GM19468 (cell line): ENCODE results near the gene MAGI2.

Experiments
- ATAC-seq: cut with Tn5 transposase; IDR thresholded peaks from one replicate; pipeline ENCODE4 v1.9.1; 2021; ENCODE audit warnings: mild to moderate bottlenecking, moderate library complexity, moderate number of reproducible peaks; ENCODE audit not compliant: unreplicated experiment; ENCODE audit errors: extremely low read depth

MAGI2 gene

DNA sequence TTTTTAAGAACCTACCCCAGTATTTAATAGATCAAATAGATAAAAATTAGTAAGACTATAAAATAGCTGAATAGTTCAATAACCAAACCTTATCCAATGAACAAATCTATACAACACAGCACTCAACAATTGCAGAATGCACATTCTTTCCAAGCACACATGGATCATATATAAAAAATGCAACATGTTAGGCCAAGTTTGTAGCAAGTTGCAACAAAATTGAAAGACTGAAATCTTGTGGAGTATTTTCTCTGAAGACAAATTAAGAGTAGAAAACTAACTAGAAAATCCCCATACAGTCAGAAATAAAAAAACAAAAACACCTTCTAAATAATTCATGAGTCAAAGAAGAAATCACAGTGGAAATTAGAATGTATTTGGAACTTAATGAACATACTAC lies 1337.6 kb downstream of the MAGI2 start:
- ATAC-seq: no peak

DNA sequence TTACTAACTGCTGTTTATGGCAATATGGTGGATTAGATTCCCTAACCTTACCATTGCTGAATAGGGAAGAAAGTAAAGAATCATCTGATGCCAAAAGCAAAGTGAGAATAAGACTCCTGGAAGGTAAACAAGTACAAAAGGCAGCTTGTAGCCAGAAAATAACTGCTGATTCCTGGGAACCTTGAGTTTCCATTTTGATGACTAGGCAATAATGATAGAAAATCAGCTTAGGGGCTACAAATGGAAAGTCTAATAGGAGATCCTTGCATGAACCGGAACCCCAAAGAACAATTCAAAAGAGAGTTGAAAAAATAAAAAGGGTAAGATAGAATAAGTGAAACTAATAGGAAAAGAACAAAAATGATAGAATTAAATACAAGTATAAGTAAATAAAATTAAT lies 1338.5 kb downstream of the MAGI2 start:
- no peak for ATAC-seq

DNA sequence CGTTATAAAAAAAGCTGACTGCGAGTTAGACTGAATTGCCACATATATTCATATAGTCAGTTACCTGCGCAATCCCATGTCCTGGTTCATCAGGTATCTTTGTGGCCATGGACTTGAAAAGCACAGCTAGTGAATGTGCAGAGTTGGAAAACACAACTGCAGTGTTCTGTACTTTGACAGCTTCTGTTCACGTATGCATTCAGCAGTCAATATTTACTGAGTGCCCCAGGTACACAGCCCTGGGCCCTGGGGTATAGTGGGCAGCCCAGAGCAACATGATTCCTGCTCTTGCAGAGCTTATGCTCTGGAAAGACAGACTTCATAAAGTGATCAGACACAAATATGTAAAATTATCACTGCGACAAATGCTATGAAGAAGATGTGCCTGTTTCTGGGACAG lies 1341.0 kb downstream of the MAGI2 start:
- ATAC-seq: no peak

DNA sequence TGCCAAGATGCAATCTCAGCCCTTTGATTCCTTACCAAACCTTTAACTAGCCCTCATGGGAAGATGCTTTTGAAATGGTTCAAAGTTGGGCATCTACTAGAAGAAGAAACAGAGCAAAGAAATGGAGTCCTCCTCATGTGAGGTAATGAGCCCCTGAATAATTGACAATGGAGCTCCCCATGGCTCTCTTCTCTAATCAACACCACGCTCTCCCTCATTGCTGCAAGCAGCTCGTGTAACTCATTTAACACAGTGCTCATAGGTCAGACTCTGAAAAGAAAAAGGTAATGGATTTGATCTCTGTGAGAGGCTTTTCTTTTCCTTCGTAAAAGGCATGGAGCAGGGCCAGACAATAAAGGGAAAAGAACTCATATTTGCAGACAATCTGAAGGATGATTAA lies 1342.1 kb downstream of the MAGI2 start:
- no peak for ATAC-seq

DNA sequence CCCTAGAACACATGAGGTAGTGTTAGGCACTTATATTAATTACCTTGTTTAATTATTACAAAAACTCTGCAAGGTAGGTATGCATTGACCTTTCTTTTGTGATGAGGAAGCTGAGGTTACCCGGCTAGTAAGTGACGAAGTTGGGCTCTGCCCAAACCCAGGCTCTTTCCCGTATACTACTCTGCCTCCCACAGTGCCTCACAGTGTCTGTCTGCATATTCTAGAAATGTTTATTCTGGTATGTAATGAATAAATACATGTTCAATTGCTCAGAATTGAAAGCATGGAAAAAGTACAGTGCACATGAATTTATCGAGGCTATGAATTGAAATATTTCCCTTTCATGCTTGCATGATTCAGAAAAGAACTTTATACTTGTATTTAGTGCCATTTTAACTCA lies 1350.0 kb downstream of the MAGI2 start:
- no peak for ATAC-seq

DNA sequence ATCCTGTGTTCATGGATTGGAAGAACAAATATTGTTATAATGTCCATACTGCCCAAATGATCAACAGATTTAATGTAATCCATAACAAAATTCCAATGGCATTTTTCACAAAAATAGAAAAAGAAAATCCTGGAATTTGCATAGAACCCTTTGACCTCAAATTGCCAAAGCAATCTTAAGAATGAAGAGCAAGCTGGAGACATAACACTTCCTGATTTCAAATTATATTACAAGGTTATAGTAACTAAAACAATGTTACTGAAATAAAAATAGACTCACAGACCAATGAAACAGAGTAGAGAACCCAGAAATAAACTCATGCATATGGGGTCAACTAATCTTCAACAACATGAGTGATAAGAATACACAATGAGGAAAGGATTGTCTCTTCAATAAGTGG lies 1352.4 kb downstream of the MAGI2 start:
- ATAC-seq: no peak

DNA sequence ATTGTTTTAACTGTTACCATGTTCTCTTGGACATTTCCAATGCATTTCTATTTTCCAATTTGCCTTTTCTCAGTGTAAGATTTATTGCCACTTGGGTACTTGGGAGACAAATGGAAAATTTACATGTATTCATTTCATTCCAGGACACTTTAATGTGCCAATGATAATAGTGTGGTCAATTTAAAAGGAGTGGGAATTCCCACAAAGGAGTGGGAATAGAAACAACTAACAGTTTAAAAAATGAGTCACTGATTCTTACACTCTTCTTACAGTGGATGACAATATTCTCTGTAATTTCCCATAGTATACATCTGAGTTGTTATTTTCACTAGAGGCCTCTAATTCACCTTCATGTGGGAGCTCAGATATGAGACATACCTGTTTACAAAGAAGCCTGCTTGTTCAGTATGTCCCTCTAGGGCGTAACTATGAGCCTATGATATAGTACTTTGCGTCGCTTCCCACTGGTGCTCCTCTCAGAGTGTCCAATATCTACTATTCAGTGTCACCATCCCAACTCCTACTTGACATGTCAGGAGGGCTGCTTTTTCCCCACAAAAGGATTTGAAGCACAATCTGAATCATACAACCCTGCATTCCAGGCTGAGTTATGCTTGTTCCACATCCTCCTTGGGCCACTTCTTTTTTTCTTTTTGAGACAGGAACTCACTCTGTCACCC lies 1353.6 kb downstream of the MAGI2 start:
- no peak for ATAC-seq

DNA sequence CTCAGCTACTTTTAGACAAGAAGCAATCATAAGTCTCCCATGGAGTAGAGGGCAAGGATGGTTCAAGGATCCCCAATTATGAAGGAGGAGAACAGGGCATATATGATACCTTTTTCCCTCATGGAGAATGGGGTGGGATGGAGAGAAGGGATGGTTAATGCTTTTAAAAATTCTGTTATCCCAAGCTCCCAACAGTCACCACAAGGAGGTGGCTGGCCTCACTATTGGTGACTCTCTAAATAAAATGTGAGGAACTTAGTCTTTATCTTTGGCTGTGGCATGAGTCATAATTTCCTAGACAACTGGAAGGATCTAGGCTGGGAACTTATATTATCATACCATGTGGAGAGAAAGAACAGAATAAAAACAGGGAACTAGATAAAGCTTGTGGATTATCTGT lies 1357.9 kb downstream of the MAGI2 start:
- no peak for ATAC-seq

DNA sequence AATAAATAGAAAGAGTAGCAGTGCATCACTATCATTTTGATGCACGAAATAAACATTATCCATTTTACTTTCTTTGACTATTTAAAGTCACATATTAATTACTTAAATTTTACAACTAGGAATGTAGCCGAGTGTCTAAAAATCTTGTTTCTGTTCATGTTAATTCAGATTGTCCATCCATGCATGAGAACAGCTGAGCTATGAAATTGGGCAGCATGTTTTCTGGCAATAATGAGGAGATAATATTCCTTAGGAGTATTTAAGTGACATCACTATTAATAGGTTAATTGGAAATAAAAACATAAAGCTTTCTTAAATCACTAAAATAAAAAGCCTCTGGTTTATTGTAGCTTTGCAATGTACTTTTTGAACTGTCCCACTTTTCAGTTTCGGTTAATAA lies 1361.1 kb downstream of the MAGI2 start:
- ATAC-seq: no peak

DNA sequence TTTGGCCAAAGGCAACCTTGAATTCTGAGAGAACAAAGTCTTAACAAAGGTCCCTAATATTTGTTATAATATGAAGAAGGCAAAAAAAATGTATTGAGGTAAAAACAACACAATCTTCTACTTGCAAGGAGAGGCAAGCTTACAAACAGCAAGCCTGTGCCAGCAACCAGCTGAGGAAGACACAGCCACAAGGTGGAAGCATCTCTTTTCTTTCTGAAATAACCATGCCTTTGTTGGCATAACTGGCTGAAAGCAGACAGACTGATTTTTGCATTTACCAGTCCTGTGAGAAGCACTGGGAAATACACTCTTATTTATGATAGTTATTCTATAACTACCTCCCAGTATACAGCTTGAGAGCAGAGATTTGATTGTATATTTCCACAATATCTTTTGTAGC lies 1362.9 kb downstream of the MAGI2 start:
- no peak for ATAC-seq

DNA sequence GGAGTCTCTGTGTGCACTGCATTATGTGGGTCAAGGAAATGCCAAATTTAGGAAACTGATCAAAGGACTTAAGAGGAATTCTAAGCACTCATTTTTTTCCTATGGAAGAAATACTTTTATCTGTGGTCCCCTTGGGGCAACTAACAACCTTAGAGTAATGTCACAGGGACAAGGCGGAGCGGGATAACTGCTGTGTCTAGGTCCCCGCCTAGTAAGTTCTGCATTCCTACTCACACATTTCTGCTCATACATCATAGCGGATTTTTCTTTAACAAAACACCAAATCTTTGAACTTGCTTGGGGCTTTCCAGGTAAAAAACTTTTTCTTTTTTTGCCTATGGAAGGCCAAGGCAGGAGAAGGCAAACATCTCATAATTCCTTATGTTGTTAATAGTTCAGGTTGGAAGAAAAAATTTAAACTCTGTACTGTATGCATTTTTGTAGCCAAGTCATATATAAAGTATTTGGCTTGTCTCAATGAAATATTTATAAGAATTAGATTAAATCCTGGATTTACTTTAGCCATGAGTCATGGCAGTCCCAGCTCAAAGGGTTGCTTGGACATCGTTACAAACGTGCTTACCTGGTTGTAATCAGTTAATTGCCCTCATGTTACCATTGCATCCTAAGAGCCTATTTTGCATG lies 1369.9 kb downstream of the MAGI2 start:
- no peak for ATAC-seq

DNA sequence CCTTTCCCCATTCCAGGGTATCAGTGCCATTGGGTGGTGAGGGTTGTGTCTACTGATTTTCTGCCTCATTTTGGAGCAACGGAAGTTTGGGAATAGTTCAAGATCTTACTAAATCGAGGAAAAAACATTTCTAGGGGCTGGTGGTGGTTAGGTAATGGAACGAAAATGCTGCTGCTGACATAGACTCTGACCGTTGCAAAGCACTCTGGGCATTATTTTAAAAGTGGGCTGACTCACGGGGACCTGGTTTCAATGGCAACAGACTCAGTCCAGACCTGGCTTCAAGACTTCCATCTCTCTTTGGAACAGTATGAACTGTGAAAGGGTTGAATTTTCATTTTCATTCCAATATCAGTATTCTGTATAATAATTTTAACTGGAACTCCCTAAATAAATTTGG lies 1370.9 kb downstream of the MAGI2 start:
- no peak for ATAC-seq

DNA sequence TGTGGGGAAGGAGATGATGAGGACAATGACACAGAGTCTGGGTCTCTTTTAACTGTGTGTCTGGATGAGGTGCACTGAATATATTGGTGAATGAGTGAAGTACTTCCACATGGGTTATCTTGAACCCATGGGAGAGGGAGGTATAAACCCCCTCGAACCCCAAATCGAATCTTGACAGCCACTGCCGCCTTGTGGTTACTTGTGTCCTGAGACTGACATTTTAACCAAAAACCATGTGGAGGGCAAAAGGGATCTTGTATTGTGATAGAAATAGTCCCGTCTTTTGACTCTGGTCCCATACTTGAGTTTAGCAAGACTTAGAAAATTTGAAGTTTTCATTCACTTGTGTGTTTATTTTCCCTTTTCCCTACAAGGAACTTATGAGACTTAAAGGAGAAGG lies 1371.6 kb downstream of the MAGI2 start:
- no peak for ATAC-seq

DNA sequence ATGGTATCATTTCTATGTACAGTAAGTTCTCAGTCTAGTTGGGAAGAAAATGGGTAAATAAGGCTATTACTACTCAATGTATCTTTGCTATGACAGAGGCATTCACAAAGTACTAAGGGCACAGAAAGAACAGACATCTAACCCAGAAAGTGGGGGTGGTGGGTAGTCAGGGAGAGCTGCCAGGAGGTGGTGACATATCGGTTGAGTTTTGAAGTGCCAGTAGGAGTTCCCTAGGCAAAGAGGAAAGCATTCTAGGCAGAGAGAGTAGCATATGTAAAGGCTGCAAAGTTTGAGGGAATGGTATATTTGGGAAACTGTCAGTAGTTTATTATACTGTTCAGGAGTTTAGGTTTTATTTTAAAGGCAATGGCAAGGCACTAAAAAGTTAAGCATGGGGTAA lies 1372.1 kb downstream of the MAGI2 start:
- ATAC-seq: no peak

DNA sequence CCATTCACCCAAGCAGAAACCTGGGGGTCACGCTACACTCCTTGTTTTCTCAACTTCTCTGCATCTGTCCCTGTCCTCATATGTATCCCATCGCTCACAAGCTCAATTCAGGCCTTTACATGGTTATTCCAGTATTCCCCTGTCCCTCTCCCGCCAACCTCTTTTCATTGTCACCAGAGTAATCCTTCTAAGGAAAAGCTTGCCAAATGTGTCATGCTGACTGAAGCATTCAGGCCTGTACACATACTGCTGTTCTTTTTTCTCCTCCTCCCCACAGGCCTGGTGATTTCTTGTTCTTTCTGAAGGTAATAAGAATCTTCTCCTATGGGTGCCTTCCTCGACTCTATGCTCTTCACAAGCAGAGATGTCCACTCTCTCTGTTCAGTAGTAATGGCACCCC lies 1372.7 kb downstream of the MAGI2 start:
- ATAC-seq: no peak

DNA sequence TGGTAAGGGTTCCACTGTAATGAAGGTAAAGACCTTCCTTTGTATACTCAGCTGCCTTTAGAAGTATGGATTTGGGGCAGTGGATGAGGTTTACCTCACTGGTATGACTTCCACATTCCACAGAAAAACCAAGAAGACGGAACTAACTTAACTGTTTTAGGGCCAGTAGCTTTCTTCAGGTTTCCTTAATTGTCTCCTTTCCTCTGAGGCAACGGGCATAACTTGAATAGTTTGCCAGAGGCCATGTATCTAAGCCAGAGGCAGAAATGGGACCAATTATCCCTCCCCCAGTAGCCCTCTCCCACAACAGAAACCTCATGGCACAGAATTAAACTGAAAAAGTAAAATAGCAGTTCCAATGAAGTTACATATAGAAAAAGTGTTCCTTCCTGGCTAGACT lies 1373.2 kb downstream of the MAGI2 start:
- no peak for ATAC-seq

DNA sequence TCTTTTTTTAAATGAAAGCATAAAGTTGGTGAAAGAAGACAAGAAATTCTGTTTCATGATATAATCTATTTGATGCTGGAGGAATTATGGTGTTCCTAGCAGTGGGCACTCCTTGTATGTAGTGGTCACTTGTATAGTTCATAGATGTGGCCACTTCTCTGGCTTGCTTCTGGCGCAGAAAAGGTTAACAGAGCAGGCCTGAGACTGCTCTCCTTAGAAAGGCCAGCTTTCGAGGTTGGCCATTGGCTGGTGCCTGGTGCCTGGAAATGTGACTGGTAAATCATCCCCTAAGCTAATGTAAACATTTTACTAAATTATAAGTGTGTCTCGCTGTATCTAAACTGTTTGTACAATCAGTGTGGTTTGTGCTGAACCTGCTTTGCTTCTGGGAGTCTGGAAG lies 1378.8 kb downstream of the MAGI2 start:
- no peak for ATAC-seq

DNA sequence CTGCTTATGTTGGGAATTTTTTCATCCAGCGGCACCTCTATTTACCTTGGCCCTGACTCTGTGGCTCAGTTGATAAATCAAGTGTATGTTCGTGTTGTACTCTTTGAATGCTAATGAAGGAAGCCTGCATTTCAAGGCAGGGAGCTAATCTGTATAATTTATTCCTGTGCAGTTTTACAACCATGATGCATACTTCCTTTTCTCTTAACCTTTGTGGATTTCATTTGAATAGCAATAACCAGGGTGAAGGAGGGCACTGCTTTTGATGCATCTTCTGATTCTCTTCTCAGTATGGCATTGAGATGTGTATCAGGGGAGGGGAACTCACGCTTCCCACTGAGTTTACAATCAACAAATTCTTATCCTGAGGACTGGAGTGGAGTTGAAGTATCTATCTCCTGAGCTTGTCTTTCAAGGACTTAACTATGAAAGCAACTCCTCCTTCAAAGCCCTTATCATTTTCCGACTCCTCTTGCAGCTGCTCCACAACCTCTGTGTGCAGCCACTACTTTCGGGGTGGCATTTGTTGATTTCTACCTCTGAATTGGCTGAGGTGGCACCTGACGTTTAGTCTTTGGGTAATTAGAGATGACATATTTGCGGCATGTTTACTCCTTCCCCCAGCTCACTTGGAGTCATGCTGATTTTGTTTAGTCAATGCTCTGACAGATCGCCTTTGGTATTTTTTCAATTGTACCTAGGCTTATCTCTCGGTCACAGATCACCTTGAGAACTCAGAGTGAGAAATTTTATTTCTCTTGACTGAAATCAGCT lies 1379.7 kb downstream of the MAGI2 start:
- no peak for ATAC-seq

DNA sequence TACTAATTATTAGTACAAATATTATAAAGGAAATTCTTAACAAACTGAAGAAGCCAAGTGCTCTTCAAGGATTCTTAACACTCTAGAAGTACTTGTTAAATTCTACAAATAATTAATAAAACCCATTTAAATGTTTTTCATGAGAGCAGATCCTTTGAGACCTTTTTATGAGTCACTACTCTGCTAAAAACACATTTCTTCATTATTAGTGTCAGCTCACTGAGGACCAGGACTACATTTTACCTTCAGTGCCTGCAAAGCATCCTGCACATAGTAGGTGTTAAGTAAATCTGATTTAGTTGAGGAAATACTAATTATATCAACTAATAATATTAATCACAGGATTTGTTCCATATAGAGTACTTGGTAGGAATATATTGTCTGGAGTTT lies 1381.3 kb downstream of the MAGI2 start:
- no peak for ATAC-seq

DNA sequence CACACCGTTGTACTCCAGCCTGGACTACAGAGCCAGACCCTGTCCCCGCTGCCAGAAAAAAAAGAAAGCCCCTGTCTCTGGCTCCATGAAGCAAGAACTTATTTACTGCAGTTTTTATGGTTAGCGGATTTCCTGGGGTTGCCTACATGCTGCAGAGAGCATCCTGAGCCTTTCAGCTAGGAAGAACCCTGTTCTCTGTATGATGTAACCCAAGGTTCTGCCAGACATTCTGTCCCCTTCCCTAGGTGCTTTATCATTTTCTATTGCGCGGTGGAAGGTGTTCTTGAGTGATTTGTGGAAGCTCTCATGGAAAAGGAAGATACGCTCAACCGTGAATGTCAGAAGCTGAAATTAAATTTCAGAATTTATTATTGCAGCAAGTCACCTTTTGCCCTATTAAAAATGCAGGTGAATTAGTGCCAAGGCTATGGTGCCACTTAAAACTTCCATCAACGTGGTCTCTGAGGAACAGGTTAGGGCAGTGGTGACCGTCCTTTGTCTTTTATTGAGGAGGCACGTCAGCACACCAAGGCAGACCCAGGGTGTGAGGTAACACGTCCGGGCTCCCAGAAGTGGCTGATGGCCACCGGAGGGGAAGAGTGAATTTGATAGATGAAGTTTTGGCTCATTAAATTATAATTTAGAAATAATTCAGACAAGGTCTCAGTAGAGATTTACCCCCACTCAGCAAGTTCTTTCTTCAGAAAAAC lies 1381.8 kb downstream of the MAGI2 start:
- no peak for ATAC-seq

DNA sequence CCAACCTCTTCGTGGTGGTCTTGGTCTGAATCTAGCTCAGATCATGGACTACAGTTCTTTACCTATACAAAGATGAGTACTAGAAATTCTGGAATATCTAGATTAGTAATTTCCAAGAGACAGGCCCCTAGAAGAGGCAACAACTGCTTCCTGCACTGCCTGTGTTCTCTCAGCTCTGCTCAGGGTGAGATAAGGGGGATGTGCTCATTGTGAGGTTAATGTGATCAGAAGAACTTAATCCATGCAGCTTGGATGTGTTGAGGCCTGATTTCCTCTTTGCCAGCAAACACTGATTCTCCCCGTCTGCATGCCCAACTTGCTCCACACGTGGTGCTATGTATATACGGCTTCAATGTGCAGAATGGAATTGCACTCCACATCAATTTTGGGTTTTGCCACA lies 1386.9 kb downstream of the MAGI2 start:
- no peak for ATAC-seq
